HCT116 (cell line): ENCODE results near the gene SLC24A1. TPM values are rescaled to one million over a fixed set of nuclear protein-coding genes. Genes with fewer than 3 reads are reported as not detected.

Source experiments
- ATAC-seq: fragments of 200-7000 bp; cut with Tn5 transposase; 2 replicates; pipeline ENCODE4 v1.9.1; 2020; ENCODE audit warnings: mild to moderate bottlenecking, moderate library complexity
- BruUV-seq: library from RNA; stranded (reverse); fragments of 400-500 nt; replicated peaks from 2 replicates; lab custom pipeline; 2021; lab: Mats Ljungman, UMichigan
- CTCF ChIA-PET: fragments of 300-600 bp; sonication (Branson Sonifier 250); formaldehyde crosslinking; loops from one replicate; lab custom pipeline; 2021; ENCODE audit warnings: antibody characterized with exemption; lab: Charles Lee
- POLR2A ChIA-PET: fragments of 300-600, 350-600 bp; sonication (Branson Sonifier 250); formaldehyde crosslinking; loops from one replicate; lab custom pipeline; 2021; ENCODE audit warnings: antibody characterized with exemption; lab: Charles Lee
- RAD21 ChIA-PET, 2 experiments: fragments of 300-600 bp; sonication (Branson Sonifier 250); formaldehyde crosslinking; loops; one replicate each; lab custom pipeline; 2023; ENCODE audit warnings: low total read pairs in 2 of 2; ENCODE audit not compliant: uncharacterized antibody in 2 of 2, unreplicated experiment in 2 of 2, low non-redundant PET in 1 of 2; lab: Charles Lee
- DNase-seq: peaks from one replicate; pipeline ENCODE4 v3.0.0-alpha.2; 2010; ENCODE audit warnings: low read depth, low spot score
- H2AFZ ChIP-seq: fragments of 200-600 bp; shearing (Covaris generic), sonication (generic); 2 replicates; pipeline ENCODE4 v1.6.1; 2017; ENCODE audit warnings: low read depth, mixed run types, mixed read lengths, antibody characterized with exemption, low read length; ENCODE audit not compliant: poor library complexity, severe bottlenecking
- H3K27ac ChIP-seq: 2 replicates; pipeline ENCODE4 v1.5.1; 2012; ENCODE audit warnings: low read depth, low read length
- H3K27me3 ChIP-seq: fragments of 200-600 bp; sonication (generic); 2 replicates; pipeline ENCODE4 v1.6.1; 2016; ENCODE audit warnings: mixed run types, low read length, mixed read lengths; ENCODE audit not compliant: insufficient read depth
- H3K36me3 ChIP-seq, 2 experiments: fragments of 200-500 bp in 1 of 2; fragments of 200-600 bp in 1 of 2; sonication (Bioruptor generic) in 1 of 2; sonication (generic) in 1 of 2; 2 replicates each; pipeline versions ENCODE4 v1.5.1 to v1.6.1; 2014 to 2016; ENCODE audit warnings: low read length in 2 of 2, inconsistent platforms in 1 of 2, mixed read lengths in 1 of 2, mixed run types in 1 of 2; ENCODE audit not compliant: insufficient read depth in 2 of 2, control insufficient read depth in 1 of 2
- H3K4me1 ChIP-seq, 2 experiments: fragments of 200-600 bp in 1 of 2; sonication (generic) in 1 of 2; 2 replicates each; pipeline versions ENCODE4 v1.5.1 to v1.6.1; 2012 to 2017; ENCODE audit warnings: low read length in 2 of 2, inconsistent platforms in 1 of 2, mild to moderate bottlenecking in 1 of 2, mixed read lengths in 1 of 2, mixed run types in 1 of 2, moderate library complexity in 1 of 2; ENCODE audit not compliant: insufficient read depth in 2 of 2, control insufficient read depth in 1 of 2
- H3K4me2 ChIP-seq: fragments of 200-600 bp; sonication (generic); 2 replicates; pipeline ENCODE4 v1.6.1; 2017; ENCODE audit warnings: mixed run types, low read length, mixed read lengths
- H3K4me3 ChIP-seq, 2 experiments: fragments of 200-600 bp in 1 of 2; sonication (generic) in 1 of 2; replicated peaks in 1 of 2; 2 replicates each; pipeline ENCODE4 v1.5.1; 2011 to 2016; ENCODE audit warnings: low read length in 2 of 2, control low read depth in 1 of 2, low read depth in 1 of 2, mild to moderate bottlenecking in 1 of 2, mixed read lengths in 1 of 2, mixed run types in 1 of 2
- H3K79me2 ChIP-seq: fragments of 200-600 bp; sonication (generic); 2 replicates; pipeline ENCODE4 v1.6.1; 2017; ENCODE audit warnings: mild to moderate bottlenecking, mixed run types, low read length, moderate library complexity, mixed read lengths; ENCODE audit not compliant: insufficient read depth
- H3K9ac ChIP-seq: fragments of 200-600 bp; sonication (generic); 2 replicates; pipeline ENCODE4 v1.6.1; 2016; ENCODE audit warnings: low read length, mixed read lengths
- H3K9me2 ChIP-seq: fragments of 200-600 bp; sonication (generic), shearing (Covaris generic); 2 replicates; pipeline ENCODE4 v1.6.1; 2017; ENCODE audit warnings: mixed run types, mild to moderate bottlenecking, moderate library complexity; ENCODE audit not compliant: insufficient read depth
- H3K9me3 ChIP-seq, 2 experiments: fragments of 200-500 bp in 1 of 2; fragments of 200-600 bp in 1 of 2; sonication (Bioruptor generic) in 1 of 2; sonication (generic) in 1 of 2; 2 replicates each; pipeline ENCODE4 v1.6.1; 2014 to 2017; ENCODE audit warnings: low read length in 2 of 2, mixed read lengths in 2 of 2, inconsistent platforms in 1 of 2, low read depth in 1 of 2, mild to moderate bottlenecking in 1 of 2, mixed run types in 1 of 2, moderate library complexity in 1 of 2; ENCODE audit not compliant: control insufficient read depth in 1 of 2, insufficient read depth in 1 of 2
- H4K20me1 ChIP-seq: fragments of 200-600 bp; sonication (generic), shearing (Covaris generic); 2 replicates; pipeline ENCODE4 v1.6.1; 2017; ENCODE audit warnings: mixed run types, mild to moderate bottlenecking, moderate library complexity; ENCODE audit not compliant: insufficient read depth
- ATF3 ChIP-seq: IDR thresholded peaks from 2 replicates; pipeline ENCODE4 v1.6.1; 2012
- CEBPB ChIP-seq: IDR thresholded peaks from 2 replicates; pipeline ENCODE4 v1.6.1; 2012; ENCODE audit warnings: low read depth
- CTCF ChIP-seq, 3 experiments: fragments of 200-600 bp in 1 of 3; sonication (generic) in 1 of 3; IDR thresholded peaks in 2 of 3; conservative IDR thresholded peaks in 1 of 3; 2 replicates each; pipeline ENCODE4 v1.5.1; 2012 to 2017; ENCODE audit warnings: low read depth in 2 of 3, low read length in 2 of 3, antibody characterized with exemption in 1 of 3, borderline replicate concordance in 1 of 3, control low read depth in 1 of 3, mild to moderate bottlenecking in 1 of 3, mixed read lengths in 1 of 3, mixed run types in 1 of 3, moderate library complexity in 1 of 3; ENCODE audit not compliant: insufficient read depth in 1 of 3
- ELF1 ChIP-seq: IDR thresholded peaks from 2 replicates; pipeline ENCODE4 v1.6.1; 2012; ENCODE audit warnings: low read depth, borderline replicate concordance
- EZH2 ChIP-seq: fragments of 200-600 bp; sonication (generic); IDR thresholded peaks from 2 replicates; pipeline ENCODE4 v1.6.1; 2017; ENCODE audit warnings: antibody characterized with exemption, mixed run types
- EZH2phosphoT487 ChIP-seq: fragments of 200-600 bp; IDR thresholded peaks from 2 replicates; pipeline ENCODE4 v1.6.1; 2018; ENCODE audit warnings: antibody characterized with exemption, borderline replicate concordance
- JUND ChIP-seq: IDR thresholded peaks from 2 replicates; pipeline ENCODE4 v1.6.1; 2012
- MAX ChIP-seq: IDR thresholded peaks from 2 replicates; pipeline ENCODE4 v1.6.1; 2012
- POLR2AphosphoS5 ChIP-seq: IDR thresholded peaks from 2 replicates; pipeline ENCODE4 v1.6.1; 2011; ENCODE audit warnings: mild to moderate bottlenecking, low read depth, low read length, moderate library complexity
- REST ChIP-seq: IDR thresholded peaks from 2 replicates; pipeline ENCODE4 v1.6.1; 2012; ENCODE audit warnings: low read depth
- SIN3A ChIP-seq: IDR thresholded peaks from 2 replicates; pipeline ENCODE4 v1.6.1; 2012; ENCODE audit warnings: low read depth
- SP1 ChIP-seq: IDR thresholded peaks from 2 replicates; pipeline ENCODE4 v1.6.1; 2012; ENCODE audit warnings: low read depth
- SRF ChIP-seq: IDR thresholded peaks from 2 replicates; pipeline ENCODE4 v1.6.1; 2012; ENCODE audit warnings: low read depth
- TCF7L2 ChIP-seq: IDR thresholded peaks from 2 replicates; pipeline ENCODE4 v1.7.0; 2011; ENCODE audit warnings: borderline replicate concordance, inconsistent platforms; ENCODE audit not compliant: insufficient read depth, insufficient read length; ENCODE audit errors: extremely low read depth
- ZBTB33 ChIP-seq: IDR thresholded peaks from 2 replicates; pipeline ENCODE4 v1.6.1; 2011; ENCODE audit warnings: mild to moderate bottlenecking, low read length, moderate library complexity; ENCODE audit not compliant: insufficient replicate concordance; ENCODE audit errors: extremely low read depth
- ZNF274 ChIP-seq: fragments of 200-500 bp; sonication (Bioruptor generic); IDR thresholded peaks from 2 replicates; pipeline ENCODE4 v1.6.1; 2014; ENCODE audit warnings: mild to moderate bottlenecking, low read depth, low read length, inconsistent platforms
- intact Hi-C: fragments of 100-400 bp; cut with micrococcal nuclease; formaldehyde crosslinking; loops from 2 replicates; pipeline ENCODE4 v1.10.0; 2022
- total RNA-seq: library from RNA; stranded (reverse); gene quantifications from one replicate; pipeline ENCODE4 v1.2.1, GENCODE V29; 2021; ENCODE audit not compliant: unreplicated experiment

Gene SLC24A1
- total RNA-seq, 1 experiment from 2014 or later: 15.9 TPM

- TF ChIP-seq EZH2 (no peak), ZBTB33 (no peak), CTCF (IDR thresholded peaks at IDR 0.05 in 2 of 3, conservative IDR thresholded peaks at IDR 0.05 in 1 of 3; ENCODE audit: borderline replicate concordance in 1 of 3, insufficient read depth in 1 of 3, low read depth in 2 of 3, low read length in 2 of 3) (no peak), SIN3A (no peak), POLR2AphosphoS5 (no peak), REST (no peak), EZH2phosphoT487 (no peak), SP1 (no peak), ZNF274 (no peak), SRF (no peak), TCF7L2 (no peak), CEBPB (no peak), MAX (no peak), ATF3 (no peak), JUND (no peak), ELF1 (no peak)
- RAD21 ChIA-PET: no interaction called here
- DNase-seq (no peak), ATAC-seq (no peak)
- no peaks in the 10 kb centered on the region for H3K79me2 ChIP-seq
- no TSS peak for BruUV-seq
- no peaks in the 10 kb centered on the region for H3K9me3 ChIP-seq
- H3K4me2 ChIP-seq: no peak overlapping the region
- H3K9ac ChIP-seq: no peak overlapping the region
- intact Hi-C loops: no loop called here
- no peaks in the 10 kb centered on the region for H4K20me1 ChIP-seq
- H3K4me1 ChIP-seq: no peaks in the 10 kb centered on the region
- POLR2A ChIA-PET: no interaction called here
- no peaks in the 10 kb centered on the region for H3K9me2 ChIP-seq
- no peak overlapping the region for H3K27ac ChIP-seq
- peaks cover 34 to 36% of the 10 kb centered on the region in 2 experiments; a peak in 3 of 4 replicates for H3K36me3 ChIP-seq
- H3K4me3 ChIP-seq: no peak overlapping the region
- H2AFZ ChIP-seq: no peak overlapping the region
- H3K27me3 ChIP-seq: no peaks in the 10 kb centered on the region
- CTCF ChIA-PET: no interaction called here
Measured at GRCh38 chr15:65571971-65572370, 49.8 kb upstream of the SLC24A1 start.
